ENCODE results near the gene GAPDHS. TPM values are rescaled to one million over a fixed set of nuclear protein-coding genes. Genes with fewer than 3 reads are reported as not detected.

Gene GAPDHS
- total RNA-seq, 2 experiments from 2014 or later = not detected

DNA sequence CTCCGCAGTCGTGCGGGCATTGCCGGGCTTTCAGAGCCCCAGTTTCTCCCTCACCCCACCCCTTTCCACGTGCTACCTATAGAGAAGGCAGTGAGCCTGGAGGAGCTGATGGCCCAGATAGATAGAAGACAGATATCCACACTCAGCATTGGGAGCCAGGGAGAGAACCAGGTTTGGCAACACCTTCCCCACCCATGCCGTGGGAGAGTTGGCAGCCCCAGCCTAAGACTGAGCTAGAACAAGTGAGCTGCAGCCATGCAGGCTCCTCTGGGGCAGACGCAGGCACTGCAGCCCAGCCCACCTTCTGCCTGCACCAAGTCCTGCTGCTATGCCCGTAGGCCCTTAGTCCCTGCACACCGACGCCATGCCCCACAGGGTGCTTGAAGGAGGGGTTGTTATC is 32.6 kb upstream of the GAPDHS start:
- Mint-ChIP-seq H3K27ac (no peak overlapping the region), H3K27me3 (peaks cover 6% of the 10 kb centered on the region), H3K4me1 (peaks cover 3% of the 10 kb centered on the region), H3K9me3 (no peaks in the 10 kb centered on the region), H3K4me3 (no peak overlapping the region), H3K36me3 (no peaks in the 10 kb centered on the region)
- ATAC-seq (ENCODE audit: low read depth) (no peak), DNase-seq (no peak)
- POLR2A ChIA-PET = no interaction called here

DNA sequence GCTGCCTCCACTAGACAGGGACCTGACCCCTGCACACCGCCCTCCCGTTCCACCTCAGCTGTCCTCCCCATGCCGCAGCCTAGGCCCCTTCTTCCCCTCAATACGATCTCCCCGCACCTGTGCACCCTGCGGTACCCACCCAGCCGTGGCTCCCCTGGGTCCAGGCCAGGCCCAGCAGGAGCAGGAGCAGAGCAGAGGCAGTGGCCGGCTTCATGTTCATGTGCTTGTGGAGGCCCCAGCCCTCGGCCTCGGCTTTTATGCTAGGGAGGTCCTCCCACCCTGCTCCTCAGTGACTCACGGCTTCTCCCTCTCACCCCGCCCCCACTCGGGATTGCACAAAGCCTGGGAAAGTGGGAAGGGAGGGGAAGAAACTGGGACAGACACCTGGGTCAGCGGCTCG is 31.6 kb upstream of the GAPDHS start:
- Mint-ChIP-seq H3K4me1 (peaks cover 3% of the 10 kb centered on the region), H3K27ac (no peak overlapping the region), H3K36me3 (no peaks in the 10 kb centered on the region), H3K27me3 (peaks cover 9% of the 10 kb centered on the region), H3K9me3 (no peaks in the 10 kb centered on the region), H3K4me3 (no peak overlapping the region)
- POLR2A ChIA-PET = no interaction called here
- no peak for DNase-seq
- no peak for ATAC-seq (ENCODE audit: low read depth)

GRCh38 chr19:35502751-35503150 is 30.5 kb upstream of the GAPDHS start:
- ATAC-seq (ENCODE audit: low read depth) = no peak
- H3K36me3 Mint-ChIP-seq = no peaks in the 10 kb centered on the region
- peaks cover 3% of the 10 kb centered on the region for H3K4me1 Mint-ChIP-seq
- DNase-seq = no peak
- POLR2A ChIA-PET = no interaction called here
- H3K4me3 Mint-ChIP-seq = no peak overlapping the region
- H3K27me3 Mint-ChIP-seq = peaks cover 15% of the 10 kb centered on the region
- H3K9me3 Mint-ChIP-seq = no peaks in the 10 kb centered on the region
- H3K27ac Mint-ChIP-seq = no peak overlapping the region

DNA sequence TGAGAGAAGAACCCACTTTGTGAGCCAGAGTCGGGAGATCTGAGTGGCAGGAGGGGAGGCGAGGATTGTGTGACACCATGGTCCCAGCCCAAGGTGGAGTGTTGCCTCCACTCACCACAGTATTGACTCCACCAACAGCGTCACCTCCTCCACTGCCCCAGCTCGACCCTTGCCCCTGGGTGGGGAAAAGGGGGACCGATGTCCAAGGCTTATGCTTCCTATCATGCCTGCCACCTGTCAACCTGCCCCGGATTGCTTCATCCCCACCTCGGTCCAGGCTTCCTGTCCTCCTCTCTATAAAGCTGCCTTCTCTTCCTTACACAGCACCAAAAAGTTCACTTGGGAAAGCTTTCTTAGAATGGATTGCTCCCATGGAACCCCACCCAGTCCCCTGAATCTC is 27.2 kb upstream of the GAPDHS start:
- no peak overlapping the region for H3K27ac Mint-ChIP-seq
- ATAC-seq (ENCODE audit: low read depth) = no peak
- POLR2A ChIA-PET = interaction anchor here (0.6 kb wide), 1 partner anchor 230 kb away, joined by 3 read pairs; no protein-coding TSS in a partner anchor

DNA sequence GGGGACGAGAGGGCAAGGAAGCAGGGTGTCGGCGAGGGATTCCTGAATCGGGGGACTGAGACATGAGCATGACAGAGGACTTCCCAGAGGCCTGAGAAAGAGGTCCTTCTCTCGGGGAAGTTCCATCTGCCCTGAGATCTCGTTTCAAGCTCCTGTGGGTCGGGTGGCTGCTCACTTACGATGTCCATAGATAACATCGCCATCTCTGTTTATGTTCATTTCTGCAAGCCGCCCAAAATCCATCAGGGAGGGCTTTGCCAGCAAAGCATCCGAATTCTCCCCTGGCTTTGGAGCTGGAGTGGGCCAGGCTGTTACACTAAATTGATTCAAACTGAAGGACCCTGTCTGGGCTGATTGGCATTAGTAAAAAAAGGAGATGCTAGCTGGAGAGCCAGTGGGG is 25.7 kb upstream of the GAPDHS start:
- no peaks in the 10 kb centered on the region for H3K9me3 Mint-ChIP-seq
- ATAC-seq (ENCODE audit: low read depth) (no peak), DNase-seq (no peak)
- no peaks in the 10 kb centered on the region for H3K36me3 Mint-ChIP-seq
- peaks cover 46% of the 10 kb centered on the region for H3K27me3 Mint-ChIP-seq
- POLR2A ChIA-PET = no interaction called here
- H3K4me1 Mint-ChIP-seq = peaks cover 7% of the 10 kb centered on the region
- no peak overlapping the region for H3K4me3 Mint-ChIP-seq
- no peak overlapping the region for H3K27ac Mint-ChIP-seq

More for the DNA sequence above, 27.2 kb upstream of the GAPDHS start:
- no peak for DNase-seq
- Mint-ChIP-seq H3K36me3 (no peaks in the 10 kb centered on the region), H3K4me1 (peaks cover 10% of the 10 kb centered on the region), H3K4me3 (no peak overlapping the region), H3K27me3 (peaks cover 42% of the 10 kb centered on the region), H3K9me3 (no peaks in the 10 kb centered on the region)

GRCh38 chr19:35508129-35508528 is 25.1 kb upstream of the GAPDHS start:
- H3K27ac Mint-ChIP-seq = no peak overlapping the region
- H3K36me3 Mint-ChIP-seq = no peaks in the 10 kb centered on the region

GRCh38 chr19:35509018-35509652 is 24.1 kb upstream of the GAPDHS start:
- DNase-seq (no peak), ATAC-seq (ENCODE audit: low read depth) (peak; percentile 65)
- H3K4me3 Mint-ChIP-seq = peak overlapping the region; percentile 52
- POLR2A ChIA-PET = interaction anchor here (0.6 kb wide), 1 partner anchor 520 kb away, joined by 4 read pairs; no protein-coding TSS in a partner anchor
- H3K36me3 Mint-ChIP-seq = no peaks in the 10 kb centered on the region
- H3K4me1 Mint-ChIP-seq = peaks cover 7% of the 10 kb centered on the region
- no peak overlapping the region for H3K27ac Mint-ChIP-seq
- H3K9me3 Mint-ChIP-seq = no peaks in the 10 kb centered on the region
- H3K27me3 Mint-ChIP-seq = peaks cover 51% of the 10 kb centered on the region

More at GRCh38 chr19:35508129-35508528, 25.1 kb upstream of the GAPDHS start:
- H3K27me3 Mint-ChIP-seq = peaks cover 49% of the 10 kb centered on the region
- H3K4me3 Mint-ChIP-seq = no peak overlapping the region
- DNase-seq = no peak
- POLR2A ChIA-PET = no interaction called here
- no peaks in the 10 kb centered on the region for H3K9me3 Mint-ChIP-seq
- no peak for ATAC-seq (ENCODE audit: low read depth)
- peaks cover 7% of the 10 kb centered on the region for H3K4me1 Mint-ChIP-seq

DNA sequence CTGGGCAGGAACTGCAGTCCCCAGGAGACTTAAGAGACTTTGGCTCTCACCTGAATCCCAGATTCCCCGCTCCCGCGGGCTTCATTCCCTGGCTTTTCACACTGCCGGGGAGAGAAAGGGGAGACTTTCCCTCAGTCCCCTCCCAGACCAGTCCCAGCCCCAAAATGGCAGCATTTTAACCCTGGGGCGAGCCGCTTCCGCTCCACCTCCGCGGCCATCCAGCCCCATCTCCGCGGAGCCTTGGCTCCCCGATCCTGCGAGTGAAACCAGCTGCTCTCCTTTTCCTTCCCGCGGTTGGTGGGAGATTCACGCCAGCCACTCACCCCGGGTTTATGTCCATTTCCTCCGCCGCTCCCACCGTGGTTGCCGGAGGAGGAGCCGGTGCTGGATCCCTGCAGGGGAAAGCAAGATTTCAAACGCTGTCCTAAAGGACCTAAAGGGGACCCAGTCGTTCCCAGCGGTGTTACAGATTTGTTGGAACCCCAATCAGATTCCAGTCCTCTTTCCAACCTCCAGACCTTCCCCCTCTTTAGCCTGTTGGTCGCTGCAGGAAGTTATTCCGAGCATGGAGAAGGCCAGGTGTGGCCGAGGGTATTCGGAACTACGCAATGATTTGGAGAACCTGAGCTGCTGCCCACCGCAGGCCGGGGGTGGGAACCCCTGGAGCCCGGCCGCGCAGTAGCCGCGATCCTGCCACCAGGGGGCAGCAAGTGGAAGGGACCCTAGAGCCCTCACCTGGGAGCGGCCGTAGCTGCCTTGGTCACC is 23.2 kb upstream of the GAPDHS start:
- ATAC-seq (ENCODE audit: low read depth) (peak; percentile 72), DNase-seq (peak; percentile 83)
- peaks cover 7% of the 10 kb centered on the region for H3K4me1 Mint-ChIP-seq
- H3K36me3 Mint-ChIP-seq = no peaks in the 10 kb centered on the region
- H3K27ac Mint-ChIP-seq = no peak overlapping the region
- H3K9me3 Mint-ChIP-seq = no peaks in the 10 kb centered on the region
- peak overlapping the region; percentile 52 for H3K4me3 Mint-ChIP-seq
- POLR2A ChIA-PET = interaction anchor here (0.6 kb wide), 1 partner anchor 521 kb away, joined by 4 read pairs; no protein-coding TSS in a partner anchor
- H3K27me3 Mint-ChIP-seq = peaks cover 51% of the 10 kb centered on the region

GRCh38 chr19:35510626-35510964 is 22.7 kb upstream of the GAPDHS start:
- peak overlapping the region; percentile 52 for H3K4me3 Mint-ChIP-seq
- H3K4me1 Mint-ChIP-seq = peaks cover 7% of the 10 kb centered on the region
- DNase-seq = no peak
- peaks cover 51% of the 10 kb centered on the region for H3K27me3 Mint-ChIP-seq
- no peaks in the 10 kb centered on the region for H3K36me3 Mint-ChIP-seq
- H3K27ac Mint-ChIP-seq = no peak overlapping the region
- no peaks in the 10 kb centered on the region for H3K9me3 Mint-ChIP-seq
- POLR2A ChIA-PET = no interaction called here
- no peak for ATAC-seq (ENCODE audit: low read depth)

DNA sequence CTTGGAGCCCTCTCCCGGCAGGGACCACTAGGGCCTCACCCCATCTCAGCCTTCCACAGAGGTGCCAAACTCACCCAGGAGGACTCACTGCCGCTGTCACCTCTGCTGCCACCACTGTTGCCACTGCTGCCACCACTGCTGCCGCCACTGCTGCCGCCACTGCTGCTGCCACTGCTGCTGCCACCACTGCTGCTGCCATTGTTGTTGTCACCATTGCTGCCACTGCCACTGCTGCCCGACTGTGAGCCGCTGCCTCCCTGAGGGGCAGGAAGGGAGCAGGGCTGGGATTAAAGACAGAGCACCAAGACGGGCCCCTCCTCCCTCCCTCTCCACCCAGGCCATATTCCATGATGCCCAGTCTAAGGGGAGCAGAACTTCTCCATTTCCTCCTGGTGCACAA is 21.9 kb upstream of the GAPDHS start:
- no peak overlapping the region for H3K27ac Mint-ChIP-seq

DNA sequence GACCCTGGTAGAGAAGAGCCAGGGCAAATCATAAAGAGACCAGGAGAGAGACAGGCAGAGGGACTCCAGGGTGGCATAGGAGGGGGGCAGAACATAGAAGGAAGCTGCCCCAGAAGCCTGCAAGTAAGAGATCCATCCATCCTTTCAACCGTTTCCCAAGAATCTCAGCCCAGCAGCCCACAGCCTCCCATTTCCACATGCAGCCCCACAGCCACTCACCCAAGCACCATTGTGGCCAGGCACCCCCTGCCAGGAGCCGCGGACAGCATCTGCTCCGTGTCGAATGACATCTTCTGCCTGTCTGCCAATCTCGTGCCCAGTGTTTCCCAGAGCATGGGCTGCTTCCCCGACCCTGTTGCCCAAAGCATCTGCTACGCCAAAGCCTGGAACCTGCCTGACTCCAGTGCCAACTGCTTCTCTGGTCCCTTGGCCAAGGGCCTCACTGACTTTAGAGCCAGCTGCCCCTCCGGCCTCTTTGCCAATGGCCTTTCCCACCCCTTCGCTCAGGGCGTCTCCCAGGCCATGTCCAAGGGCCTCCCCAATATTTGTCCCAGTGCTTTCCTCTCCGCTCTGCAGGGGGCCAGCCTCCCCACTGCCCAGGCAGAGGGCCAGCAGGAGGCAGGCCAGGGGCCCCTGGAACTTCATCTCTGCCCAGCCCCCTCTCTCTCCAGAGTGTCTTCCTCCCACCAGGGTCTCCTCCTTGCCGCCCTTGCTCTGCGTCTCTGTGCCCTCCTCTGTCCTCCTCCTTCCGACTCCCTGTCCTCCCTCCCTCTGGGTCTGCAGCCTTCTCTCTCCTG is 20.2 kb upstream of the GAPDHS start:
- ATAC-seq (ENCODE audit: low read depth) = no peak
- no peak overlapping the region for H3K27ac Mint-ChIP-seq
- no peaks in the 10 kb centered on the region for H3K9me3 Mint-ChIP-seq
- DNase-seq = no peak
- peaks cover 39% of the 10 kb centered on the region for H3K27me3 Mint-ChIP-seq
- no peaks in the 10 kb centered on the region for H3K36me3 Mint-ChIP-seq
- no peak overlapping the region for H3K4me3 Mint-ChIP-seq
- H3K4me1 Mint-ChIP-seq = peaks cover 7% of the 10 kb centered on the region
- POLR2A ChIA-PET = no interaction called here

More for the DNA sequence above, 21.9 kb upstream of the GAPDHS start:
- Mint-ChIP-seq H3K27me3 (peaks cover 49% of the 10 kb centered on the region), H3K36me3 (no peaks in the 10 kb centered on the region), H3K4me3 (no peak overlapping the region), H3K4me1 (peaks cover 7% of the 10 kb centered on the region), H3K9me3 (no peaks in the 10 kb centered on the region)
- POLR2A ChIA-PET = no interaction called here
- no peak for ATAC-seq (ENCODE audit: low read depth)
- no peak for DNase-seq

- H3K27me3 Mint-ChIP-seq = peaks cover 32% of the 10 kb centered on the region
- H3K27ac Mint-ChIP-seq = no peak within 1 kb of the TSS
- H3K4me3 Mint-ChIP-seq = no peak within 1 kb of the TSS
- H3K9me3 Mint-ChIP-seq = no peaks in the 10 kb centered on the region
- no peaks in the 10 kb centered on the region for H3K36me3 Mint-ChIP-seq
- H3K4me1 Mint-ChIP-seq = peaks cover 7% of the 10 kb centered on the region
- ATAC-seq (ENCODE audit: low read depth) (peak; percentile 7), DNase-seq (no peak)
- POLR2A ChIA-PET = no interaction called here
These were observed 19.5 kb upstream of the GAPDHS start, which contains the start of gene DMKN for GRCh38 chr19:35513628-35514281. TSS of gene DMKN (minus strand) at chr19:35513649. CDS start at chr19:35513475, 174 bp downstream.

GRCh38 chr19:35514282-35514809 is 18.9 kb upstream of the GAPDHS start:
- H3K27me3 Mint-ChIP-seq = peaks cover 26% of the 10 kb centered on the region
- H3K9me3 Mint-ChIP-seq = no peaks in the 10 kb centered on the region
- peaks cover 5% of the 10 kb centered on the region for H3K4me1 Mint-ChIP-seq
- H3K36me3 Mint-ChIP-seq = no peaks in the 10 kb centered on the region
- no peak overlapping the region for H3K4me3 Mint-ChIP-seq
- no peak overlapping the region for H3K27ac Mint-ChIP-seq
- POLR2A ChIA-PET = no interaction called here
- ATAC-seq (ENCODE audit: low read depth) = no peak
- DNase-seq = no peak
